Kidney epithelial cell (primary cell): ENCODE data around the gene LRRC52. TPM values are rescaled to one million over a fixed set of nuclear protein-coding genes. Genes with fewer than 3 reads are reported as not detected.

ENCODE experiments used
- DNase-seq: peaks from one replicate; pipeline ENCODE4 v3.0.0-alpha.2; 2010; ENCODE audit warnings: low read depth
- H3K27me3 ChIP-seq: 2 replicates; pipeline ENCODE4 v1.6.0; 2011; ENCODE audit warnings: low read length; ENCODE audit not compliant: control insufficient read depth, insufficient read depth
- H3K36me3 ChIP-seq: 2 replicates; pipeline ENCODE4 v1.5.1; 2011; ENCODE audit warnings: low read length; ENCODE audit not compliant: control insufficient read depth, insufficient read depth
- H3K4me3 ChIP-seq: 2 replicates; pipeline ENCODE4 v1.5.1; 2011; ENCODE audit warnings: low read depth, mild to moderate bottlenecking, control low read depth, low read length
- CTCF ChIP-seq: IDR thresholded peaks from 2 replicates; pipeline ENCODE4 v1.5.1; 2011; ENCODE audit warnings: mild to moderate bottlenecking, moderate library complexity, low read length, control low read depth, inconsistent platforms; ENCODE audit not compliant: insufficient read depth, poor library complexity, severe bottlenecking
- total RNA-seq: library from RNA; depleted of rRNA; stranded (reverse); fragments of >200 nt; gene quantifications from 2 replicates; pipeline ENCODE4 v1.2.3, GENCODE V29; 2015

Gene LRRC52
- total RNA-seq, 1 donor from 2014 or later, result not detected

- H3K27me3 ChIP-seq, result no peaks in the 10 kb centered on the region
- H3K36me3 ChIP-seq, result no peaks in the 10 kb centered on the region
- DNase-seq, result no peak
- no peak overlapping the region for H3K4me3 ChIP-seq
- TF ChIP-seq CTCF, result no peak
Measured at GRCh38 chr1:165570078-165570477, 26.3 kb downstream of the LRRC52 start.

DNA sequence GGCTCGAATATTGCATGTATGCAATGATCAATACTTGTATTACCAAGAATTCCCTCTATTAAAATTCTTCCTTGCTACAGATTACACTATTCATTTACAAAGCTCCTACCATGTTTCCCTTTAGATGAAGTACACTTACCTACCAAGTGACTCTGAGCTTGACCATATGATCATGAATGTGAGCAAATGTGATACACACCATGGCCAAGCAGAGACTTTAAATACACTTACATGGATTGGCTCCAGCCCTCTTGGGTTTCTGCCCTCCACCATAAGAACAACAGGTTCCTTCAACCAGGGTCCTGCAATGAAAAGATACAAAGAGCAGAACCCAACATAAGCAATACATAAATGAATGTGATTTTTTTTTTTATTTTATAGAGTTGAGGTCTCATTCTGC, 30.0 kb downstream of the LRRC52 start:
- Histone ChIP-seq H3K36me3 (no peaks in the 10 kb centered on the region), H3K4me3 (no peak overlapping the region), H3K27me3 (no peaks in the 10 kb centered on the region)
- no peak for DNase-seq
- TF ChIP-seq CTCF, result no peak

DNA sequence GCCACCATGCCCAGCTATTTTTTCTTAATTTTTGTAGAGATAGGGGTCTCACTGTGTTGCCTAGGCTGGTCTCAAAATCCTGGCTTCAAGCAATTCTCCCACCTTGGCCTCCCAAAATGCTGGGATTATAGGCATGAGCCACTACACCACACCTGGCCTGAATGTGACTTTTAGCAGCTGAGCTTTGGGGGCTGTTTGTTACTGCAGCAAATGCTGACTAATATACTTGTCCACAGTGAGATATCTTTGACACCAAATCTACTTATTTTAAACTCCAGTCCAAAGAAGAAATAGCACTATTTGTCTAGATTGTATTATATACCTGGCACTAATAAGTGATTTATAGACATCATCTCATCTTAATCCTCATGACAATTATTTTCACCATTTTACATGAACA, 30.5 kb downstream of the LRRC52 start:
- Histone ChIP-seq H3K36me3 (no peaks in the 10 kb centered on the region), H3K4me3 (no peak overlapping the region), H3K27me3 (no peaks in the 10 kb centered on the region)
- no peak for DNase-seq
- no peak for TF ChIP-seq CTCF

- no peak for TF ChIP-seq CTCF
- Histone ChIP-seq H3K4me3 (no peak overlapping the region), H3K27me3 (no peaks in the 10 kb centered on the region), H3K36me3 (no peaks in the 10 kb centered on the region)
- no peak for DNase-seq
Measured at GRCh38 chr1:165575468-165576099, 31.8 kb downstream of the LRRC52 start.

DNA sequence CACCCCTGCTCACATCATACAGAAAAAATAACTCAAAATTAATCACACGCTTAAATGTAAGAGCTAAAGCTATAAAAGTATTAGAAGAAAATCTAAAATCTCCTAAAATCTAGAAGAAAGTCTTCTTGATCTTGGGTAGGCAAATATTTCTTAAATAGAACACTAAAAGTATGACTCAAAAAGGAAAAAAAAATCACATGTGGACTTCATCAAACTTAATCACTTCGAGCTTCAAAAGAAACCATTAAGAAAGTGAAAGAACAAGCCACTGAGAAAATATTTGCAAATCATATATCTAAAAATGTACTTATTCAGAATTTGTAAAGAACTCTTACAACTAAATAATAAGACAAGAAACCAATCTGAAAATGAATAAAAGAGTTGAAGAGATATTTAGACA, 32.7 kb downstream of the LRRC52 start:
- no peak for TF ChIP-seq CTCF
- Histone ChIP-seq H3K4me3 (no peak overlapping the region), H3K36me3 (no peaks in the 10 kb centered on the region), H3K27me3 (no peaks in the 10 kb centered on the region)
- DNase-seq, result no peak

DNA sequence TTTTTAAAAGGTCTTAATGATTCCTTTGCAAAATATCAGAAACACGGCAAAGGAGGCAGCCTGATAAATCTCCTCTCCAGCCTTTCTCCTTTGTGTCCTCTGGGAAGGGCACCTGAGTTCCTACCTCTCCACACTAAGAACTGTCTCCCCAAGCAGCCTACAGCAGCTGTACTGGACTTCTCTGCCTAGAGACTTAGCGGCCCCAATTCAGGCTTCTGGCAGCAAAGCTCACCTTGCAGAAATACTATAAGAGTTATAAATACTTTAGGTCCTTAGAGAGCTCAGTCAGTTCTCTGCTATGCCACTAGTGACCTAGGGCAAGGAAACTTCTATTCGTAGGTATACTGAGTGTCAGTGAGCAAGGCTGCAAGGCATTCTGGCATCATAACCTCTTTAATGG, 33.9 kb downstream of the LRRC52 start:
- H3K27me3 ChIP-seq, result no peaks in the 10 kb centered on the region
- DNase-seq, result no peak
- no peak overlapping the region for H3K4me3 ChIP-seq
- no peak for TF ChIP-seq CTCF
- H3K36me3 ChIP-seq, result no peaks in the 10 kb centered on the region
